HG03139 (cell line): ENCODE measurements around the gene NRG2.

Experiments
- ATAC-seq: cut with Tn5 transposase; IDR thresholded peaks from one replicate; pipeline ENCODE4 v1.9.1; 2021; ENCODE audit not compliant: unreplicated experiment

The NRG2 gene

GRCh38 chr5:140041492-140042392 is 1.4 kb downstream of the NRG2 start:
- no peak for ATAC-seq

- ATAC-seq = no peak
These were observed 2.0 kb downstream of the NRG2 start for GRCh38 chr5:140041099-140041491.

- ATAC-seq = no peak
These were observed 2.7 kb downstream of the NRG2 start for GRCh38 chr5:140040358-140040757.

GRCh38 chr5:140039561-140039960 is 3.5 kb downstream of the NRG2 start:
- no peak for ATAC-seq

GRCh38 chr5:140038373-140038957 is 4.6 kb downstream of the NRG2 start:
- no peak for ATAC-seq

- no peak for ATAC-seq
These were observed 6.1 kb downstream of the NRG2 start for GRCh38 chr5:140037012-140037411.

- ATAC-seq = no peak
These were observed 7.2 kb downstream of the NRG2 start for GRCh38 chr5:140035881-140036280.

GRCh38 chr5:140033037-140033760 is 9.9 kb downstream of the NRG2 start:
- ATAC-seq = no peak

GRCh38 chr5:140032296-140032695 is 10.8 kb downstream of the NRG2 start:
- ATAC-seq = no peak

- ATAC-seq = no peak
These were observed 15.3 kb downstream of the NRG2 start for GRCh38 chr5:140027807-140028206.

GRCh38 chr5:140025736-140026135 is 17.4 kb downstream of the NRG2 start:
- ATAC-seq = no peak

- ATAC-seq = no peak
These were observed 18.2 kb downstream of the NRG2 start for GRCh38 chr5:140024928-140025327.

- ATAC-seq = no peak
These were observed 19.4 kb downstream of the NRG2 start for GRCh38 chr5:140023611-140024191.

GRCh38 chr5:140020601-140021177 is 22.4 kb downstream of the NRG2 start:
- no peak for ATAC-seq

GRCh38 chr5:140018920-140019644 is 24.0 kb downstream of the NRG2 start:
- ATAC-seq = no peak

- ATAC-seq = no peak
These were observed 24.6 kb downstream of the NRG2 start for GRCh38 chr5:140018517-140018916.

GRCh38 chr5:140018096-140018481 is 25.0 kb downstream of the NRG2 start:
- ATAC-seq = no peak

- no peak for ATAC-seq
These were observed 25.6 kb downstream of the NRG2 start for GRCh38 chr5:140017397-140018095.

GRCh38 chr5:140015706-140016105 is 27.4 kb downstream of the NRG2 start:
- no peak for ATAC-seq

- ATAC-seq = no peak
These were observed 28.3 kb downstream of the NRG2 start for GRCh38 chr5:140014751-140015150.
